Measurements from ENCODE around the gene FBXO2. TPM values are rescaled to one million over a fixed set of nuclear protein-coding genes. Genes with fewer than 3 reads are reported as not detected.

The FBXO2 gene
- total RNA-seq, 1 donor from 2014 or later: 2.2 TPM

Other genes with a start within 250 kb of the FBXO2 start
- gene DISP3, start 175.3 kb downstream of the FBXO2 start, total RNA-seq: under 0.01 TPM in 2 replicates
- 7.4 and 9.9 TPM in 2 replicates for gene FBXO44, start 448 bp upstream of the FBXO2 start, total RNA-seq
- gene FBXO6, start 9.8 kb upstream of the FBXO2 start, total RNA-seq: 2.2 and 2.6 TPM in 2 replicates
- 23.0 and 27.7 TPM in 2 replicates for gene MAD2L2, start 26.7 kb upstream of the FBXO2 start, total RNA-seq
- under 0.01 and 0.22 TPM in 2 replicates for gene DRAXIN, start 37.3 kb upstream of the FBXO2 start, total RNA-seq
- gene AGTRAP, start 81.7 kb upstream of the FBXO2 start, total RNA-seq: 31.4 and 38.5 TPM in 2 replicates
- 0.22 and 0.40 TPM in 2 replicates for gene C1orf167, start 107.8 kb upstream of the FBXO2 start, total RNA-seq
- gene MTHFR, start 151.5 kb upstream of the FBXO2 start, total RNA-seq: 25.9 and 35.5 TPM in 2 replicates
- gene CLCN6, start 151.8 kb upstream of the FBXO2 start, total RNA-seq: 5.2 and 7.5 TPM in 2 replicates
- 0.60 TPM in 1 of 2 replicates, not detected in the other for gene NPPA, start 193.4 kb upstream of the FBXO2 start, total RNA-seq
- gene NPPB, start 204.5 kb upstream of the FBXO2 start, total RNA-seq: not detected in 2 replicates

All from lung microvascular endothelial cell (primary cell).